ENCODE data around the gene SUPT3H.

Gene SUPT3H

DNA sequence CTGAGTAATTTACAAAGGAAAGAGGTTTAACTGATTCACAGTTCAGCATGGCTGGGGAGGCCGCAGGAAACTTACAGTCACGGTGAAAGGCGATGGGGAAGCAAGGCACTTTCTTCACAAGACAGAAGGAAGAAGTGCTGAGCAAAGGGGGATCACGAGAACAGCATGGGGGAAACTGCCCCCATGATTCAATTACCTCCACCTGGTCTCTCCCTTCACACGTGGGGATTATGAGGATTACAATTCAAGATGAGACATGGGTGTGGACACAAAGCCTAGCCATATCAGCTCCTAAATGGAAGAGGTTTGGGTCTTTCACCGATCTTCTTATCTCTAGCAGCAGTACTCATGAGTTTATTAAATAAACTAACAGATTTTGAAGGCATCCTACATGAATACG lies 202.5 kb downstream of the SUPT3H start:
- DNase-seq (ENCODE audit: insufficient read length, low spot score) = no peak
- TF ChIP-seq TAF1 (IDR thresholded peaks at IDR 0.05; ENCODE audit: low read depth, low read length) = no peak
- TF ChIP-seq PAX5 (IDR thresholded peaks at IDR 0.05; ENCODE audit: insufficient read depth, low read length, severe bottlenecking) = no peak
- TF ChIP-seq POLR2A (IDR thresholded peaks at IDR 0.05; ENCODE audit: low read depth, low read length) = no peak
- TF ChIP-seq POLR2AphosphoS5 (IDR thresholded peaks at IDR 0.05; ENCODE audit: low read depth, low read length) = no peak
- no peak for TF ChIP-seq POU2F2 (IDR thresholded peaks at IDR 0.05; ENCODE audit: low read depth, low read length)
- TF ChIP-seq SPI1 (IDR thresholded peaks at IDR 0.05; ENCODE audit: low read depth, low read length) = no peak
- no peak for FAIRE-seq

DNA sequence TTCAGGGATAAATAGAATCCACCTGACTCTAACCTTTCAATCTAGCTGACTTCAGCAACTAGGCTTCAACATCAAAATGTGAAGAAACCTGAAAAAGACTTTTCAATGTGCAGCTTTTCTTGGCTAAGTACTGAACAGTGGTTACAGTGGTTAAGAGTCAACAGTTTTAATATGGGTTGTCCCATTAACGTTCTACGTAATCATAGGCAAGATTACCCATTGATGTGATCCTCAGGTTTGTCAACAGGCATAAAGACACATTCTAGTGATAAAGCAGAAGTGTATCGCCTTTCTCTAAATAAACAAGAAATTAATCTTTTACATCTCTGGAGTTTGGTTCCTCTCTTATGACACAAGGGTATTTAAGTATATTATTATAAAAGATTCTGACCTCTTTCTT lies 203.7 kb downstream of the SUPT3H start:
- DNase-seq (ENCODE audit: insufficient read length, low spot score) = no peak
- no peak for FAIRE-seq

DNA sequence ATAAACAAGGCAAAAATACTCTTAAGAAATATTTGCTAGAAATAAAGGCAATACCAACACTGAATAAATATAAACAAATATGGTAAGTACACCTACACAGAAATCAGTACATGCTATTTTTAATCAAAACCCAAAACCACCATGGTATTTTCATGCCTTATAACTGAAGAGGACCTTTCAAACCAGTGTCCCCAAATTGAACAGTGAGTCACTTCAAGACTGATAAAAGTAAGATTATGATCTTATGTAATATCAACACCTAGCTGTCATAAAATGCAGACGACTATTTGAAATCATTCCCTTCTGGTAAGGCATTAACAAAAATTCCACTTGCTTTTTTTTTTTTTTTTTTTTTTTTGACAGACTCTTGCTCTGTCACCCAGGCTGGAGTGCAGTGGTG lies 206.4 kb downstream of the SUPT3H start:
- DNase-seq (ENCODE audit: insufficient read length, low spot score) = no peak
- no peak for FAIRE-seq
- TF ChIP-seq POLR2A (IDR thresholded peaks at IDR 0.05; ENCODE audit: low read depth, low read length) = no peak
- no peak for TF ChIP-seq POU2F2 (IDR thresholded peaks at IDR 0.05; ENCODE audit: low read depth, low read length)
- no peak for TF ChIP-seq SPI1 (IDR thresholded peaks at IDR 0.05; ENCODE audit: low read depth, low read length)

More for the DNA sequence above, 203.7 kb downstream of the SUPT3H start:
- no peak for TF ChIP-seq POLR2AphosphoS5 (IDR thresholded peaks at IDR 0.05; ENCODE audit: low read depth, low read length)
- no peak for TF ChIP-seq POU2F2 (IDR thresholded peaks at IDR 0.05; ENCODE audit: low read depth, low read length)
- TF ChIP-seq PAX5 (IDR thresholded peaks at IDR 0.05; ENCODE audit: insufficient read depth, low read length, severe bottlenecking) = no peak
- no peak for TF ChIP-seq POLR2A (IDR thresholded peaks at IDR 0.05; ENCODE audit: low read depth, low read length)
- TF ChIP-seq SPI1 (IDR thresholded peaks at IDR 0.05; ENCODE audit: low read depth, low read length) = no peak
- no peak for TF ChIP-seq TAF1 (IDR thresholded peaks at IDR 0.05; ENCODE audit: low read depth, low read length)

DNA sequence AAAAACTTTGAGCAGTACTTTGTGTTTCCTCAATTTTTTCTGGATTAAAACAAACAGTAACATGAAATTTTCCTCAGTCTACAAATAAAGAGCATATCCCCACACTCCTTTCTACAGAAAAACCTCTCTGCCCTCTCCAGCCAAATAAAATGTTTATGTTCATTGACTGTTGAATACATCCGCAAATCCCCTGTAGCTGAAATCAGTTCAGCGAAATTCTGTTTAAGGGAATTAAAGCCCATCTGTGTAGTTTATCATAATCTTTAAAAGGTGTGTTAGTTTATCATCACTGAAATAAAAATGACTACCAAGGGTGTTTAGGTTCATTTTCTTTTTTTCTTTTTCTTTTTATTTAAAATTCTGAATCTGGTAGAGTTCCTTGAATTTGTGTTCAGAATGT lies 207.4 kb downstream of the SUPT3H start:
- no peak for FAIRE-seq
- DNase-seq (ENCODE audit: insufficient read length, low spot score) = no peak
- no peak for TF ChIP-seq TAF1 (IDR thresholded peaks at IDR 0.05; ENCODE audit: low read depth, low read length)
- no peak for TF ChIP-seq POLR2AphosphoS5 (IDR thresholded peaks at IDR 0.05; ENCODE audit: low read depth, low read length)
- TF ChIP-seq PAX5 (IDR thresholded peaks at IDR 0.05; ENCODE audit: insufficient read depth, low read length, severe bottlenecking) = no peak

DNA sequence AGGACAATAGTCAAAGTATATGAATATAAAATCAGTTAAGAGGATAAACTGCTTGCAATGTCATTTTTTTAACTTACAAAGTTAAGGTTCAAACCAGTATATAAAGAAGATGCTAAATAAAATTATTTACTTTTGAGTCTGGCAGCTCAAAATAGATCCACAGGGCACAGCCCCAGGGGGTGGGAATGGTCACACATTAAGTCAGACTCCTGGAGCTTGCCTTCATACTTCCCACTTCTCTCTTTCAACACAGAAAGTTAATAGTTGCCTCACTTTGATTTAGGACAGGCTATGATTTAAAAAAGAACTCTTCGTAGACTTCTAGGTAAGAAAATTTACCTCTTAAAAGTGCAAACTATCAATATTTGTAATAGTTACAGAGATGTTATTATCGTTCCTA lies 207.9 kb downstream of the SUPT3H start:
- DNase-seq (ENCODE audit: insufficient read length, low spot score) = no peak
- TF ChIP-seq POU2F2 (IDR thresholded peaks at IDR 0.05; ENCODE audit: low read depth, low read length) (no peak), POLR2AphosphoS5 (IDR thresholded peaks at IDR 0.05; ENCODE audit: low read depth, low read length) (no peak)
- FAIRE-seq = no peak

DNA sequence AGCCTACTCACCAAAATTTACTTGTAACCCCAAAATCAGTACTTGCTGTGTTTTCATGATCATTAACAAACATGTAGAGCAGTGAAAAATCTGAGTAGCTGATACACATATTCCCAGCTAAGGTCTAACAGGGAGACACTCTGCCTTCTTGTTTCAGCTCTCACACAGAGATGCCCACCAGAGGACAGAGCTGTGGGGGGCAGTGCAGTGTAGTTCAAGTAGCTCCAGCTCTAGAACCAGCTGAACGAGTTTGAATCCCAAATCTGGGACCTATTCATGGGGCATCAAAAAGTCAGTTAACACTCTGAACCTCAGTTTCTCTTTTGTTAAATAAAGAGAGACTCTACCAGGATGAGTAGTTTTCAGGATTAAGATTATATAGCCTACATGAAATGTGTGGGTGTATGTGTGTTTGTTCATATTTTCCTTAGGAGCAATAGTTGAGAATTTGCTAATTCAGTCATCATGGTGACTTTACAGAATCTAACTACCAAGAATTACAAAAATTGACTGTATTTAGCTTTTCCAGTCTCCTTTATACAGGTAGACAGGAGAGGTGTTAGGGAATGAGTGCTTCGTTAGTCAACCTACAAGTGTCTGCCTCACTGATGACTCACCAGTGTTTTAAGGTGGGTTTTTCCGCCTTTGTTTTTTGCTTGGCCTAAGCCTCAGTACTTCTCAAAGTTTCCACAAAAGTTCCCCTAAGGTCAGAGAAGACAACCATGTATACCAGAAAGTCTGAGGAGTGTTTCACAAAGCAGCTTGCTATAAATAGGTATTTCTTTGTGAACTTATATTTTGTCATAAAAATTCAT lies 213.6 kb downstream of the SUPT3H start:
- FAIRE-seq (peak; percentile 23), DNase-seq (ENCODE audit: insufficient read length, low spot score) (no peak)

DNA sequence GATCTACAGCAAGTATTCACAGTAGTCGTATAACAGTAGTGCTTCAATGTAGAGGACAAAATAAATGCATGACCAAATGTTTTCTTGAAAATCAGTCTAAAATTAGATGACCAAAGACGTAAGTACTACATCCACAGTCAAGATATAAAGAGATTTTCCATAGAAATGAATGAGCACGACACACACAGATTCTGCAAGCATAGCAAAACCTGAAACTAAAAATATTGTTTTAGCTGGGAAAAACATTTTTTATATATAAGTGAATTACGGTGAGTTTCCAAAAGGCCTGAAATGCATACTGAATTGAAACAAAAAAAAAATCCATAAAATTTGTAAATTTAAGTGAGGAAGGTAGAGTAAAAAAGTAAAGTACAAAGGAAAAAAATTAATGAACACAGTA lies 217.4 kb downstream of the SUPT3H start:
- no peak for FAIRE-seq
- TF ChIP-seq PAX5 (IDR thresholded peaks at IDR 0.05; ENCODE audit: insufficient read depth, low read length, severe bottlenecking) (no peak), POLR2AphosphoS5 (IDR thresholded peaks at IDR 0.05; ENCODE audit: low read depth, low read length) (no peak), TAF1 (IDR thresholded peaks at IDR 0.05; ENCODE audit: low read depth, low read length) (no peak), POU2F2 (IDR thresholded peaks at IDR 0.05; ENCODE audit: low read depth, low read length) (no peak), SPI1 (IDR thresholded peaks at IDR 0.05; ENCODE audit: low read depth, low read length) (no peak), POLR2A (IDR thresholded peaks at IDR 0.05; ENCODE audit: low read depth, low read length) (no peak)
- DNase-seq (ENCODE audit: insufficient read length, low spot score) = no peak

More for the DNA sequence above, 213.6 kb downstream of the SUPT3H start:
- TF ChIP-seq POU2F2 (IDR thresholded peaks at IDR 0.05; ENCODE audit: low read depth, low read length) (no peak), PAX5 (IDR thresholded peaks at IDR 0.05; ENCODE audit: insufficient read depth, low read length, severe bottlenecking) (no peak), SPI1 (IDR thresholded peaks at IDR 0.05; ENCODE audit: low read depth, low read length) (no peak), POLR2A (IDR thresholded peaks at IDR 0.05; ENCODE audit: low read depth, low read length) (no peak), POLR2AphosphoS5 (IDR thresholded peaks at IDR 0.05; ENCODE audit: low read depth, low read length) (no peak), TAF1 (IDR thresholded peaks at IDR 0.05; ENCODE audit: low read depth, low read length) (no peak)

DNA sequence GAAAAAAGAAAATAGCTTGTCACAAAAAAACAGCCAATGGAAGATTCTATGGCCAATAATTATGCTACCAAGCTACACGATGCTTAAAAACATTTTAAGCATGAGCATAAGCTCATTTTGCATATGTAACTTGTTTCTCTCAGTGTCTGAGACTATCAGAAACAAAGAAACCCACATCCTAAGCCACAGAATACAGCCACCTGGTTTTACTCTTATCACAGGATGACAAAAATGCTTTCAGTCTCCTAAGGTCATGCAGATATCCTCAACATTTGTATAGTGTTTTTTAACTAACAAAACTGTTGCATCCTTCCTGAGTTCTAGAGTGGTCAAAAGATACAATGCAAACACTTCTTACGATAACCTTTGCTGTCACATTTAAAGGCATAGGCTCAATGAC lies 221.7 kb downstream of the SUPT3H start:
- FAIRE-seq (peak; percentile 83), DNase-seq (ENCODE audit: insufficient read length, low spot score) (peak; percentile 21)
- TF ChIP-seq POU2F2 (IDR thresholded peaks at IDR 0.05; ENCODE audit: low read depth, low read length) = peak; percentile 66; the same call in 1 of the 2 replicates
- TF ChIP-seq PAX5 (IDR thresholded peaks at IDR 0.05; ENCODE audit: insufficient read depth, low read length, severe bottlenecking) = no peak

DNA sequence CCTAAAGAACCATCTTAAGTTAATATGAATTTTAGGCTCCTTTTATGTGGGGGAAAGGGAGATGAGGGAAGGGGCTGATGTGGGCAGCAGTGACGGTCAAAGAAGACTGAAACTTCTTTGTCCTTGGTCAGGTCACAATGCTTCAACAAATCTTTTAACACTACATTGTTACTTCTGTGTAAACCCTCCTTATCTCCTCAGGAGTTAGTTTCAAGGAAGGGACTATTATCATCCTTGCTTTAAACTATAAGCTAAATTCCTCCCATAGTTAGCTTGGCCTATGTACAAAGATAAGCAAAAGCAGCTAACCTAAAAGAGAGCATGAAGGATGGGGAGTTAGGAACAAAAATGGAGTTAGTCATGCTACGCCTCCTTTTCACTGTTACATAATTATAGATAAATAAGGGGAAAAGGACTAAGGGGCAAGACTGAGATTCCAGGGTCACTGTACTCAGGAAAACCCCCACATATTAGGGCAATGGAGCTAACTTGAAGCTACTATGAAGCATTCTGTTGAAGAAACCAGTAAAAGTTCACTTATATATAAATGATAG lies 222.3 kb downstream of the SUPT3H start:
- no peak for FAIRE-seq
- TF ChIP-seq SPI1 (IDR thresholded peaks at IDR 0.05; ENCODE audit: low read depth, low read length) = no peak
- no peak for TF ChIP-seq POLR2AphosphoS5 (IDR thresholded peaks at IDR 0.05; ENCODE audit: low read depth, low read length)
- TF ChIP-seq TAF1 (IDR thresholded peaks at IDR 0.05; ENCODE audit: low read depth, low read length) = no peak
- no peak for TF ChIP-seq POLR2A (IDR thresholded peaks at IDR 0.05; ENCODE audit: low read depth, low read length)
- TF ChIP-seq POU2F2 (IDR thresholded peaks at IDR 0.05; ENCODE audit: low read depth, low read length) = no peak
- TF ChIP-seq PAX5 (IDR thresholded peaks at IDR 0.05; ENCODE audit: insufficient read depth, low read length, severe bottlenecking) = no peak

DNA sequence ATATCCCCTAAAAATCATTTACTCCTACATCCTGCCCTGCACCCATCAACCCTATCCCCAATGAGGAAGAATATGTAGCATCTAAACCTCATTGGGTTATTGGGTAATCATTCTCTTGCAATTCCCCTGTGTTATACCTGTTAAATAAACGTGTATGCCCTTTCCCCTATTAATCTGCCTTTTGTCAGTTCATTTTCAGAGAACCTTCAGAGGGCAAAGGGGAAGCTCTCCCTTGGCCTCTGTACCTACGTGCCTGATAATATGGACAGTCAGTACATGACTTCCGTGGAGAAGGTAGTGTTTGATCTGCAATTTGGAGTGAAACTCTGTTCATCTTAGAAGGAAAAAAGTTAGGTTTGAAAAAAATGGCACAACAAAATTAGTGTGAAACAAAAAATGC lies 223.1 kb downstream of the SUPT3H start:
- DNase-seq (ENCODE audit: insufficient read length, low spot score) (no peak), FAIRE-seq (no peak)
- TF ChIP-seq POU2F2 (IDR thresholded peaks at IDR 0.05; ENCODE audit: low read depth, low read length) (no peak), POLR2AphosphoS5 (IDR thresholded peaks at IDR 0.05; ENCODE audit: low read depth, low read length) (no peak), PAX5 (IDR thresholded peaks at IDR 0.05; ENCODE audit: insufficient read depth, low read length, severe bottlenecking) (no peak), POLR2A (IDR thresholded peaks at IDR 0.05; ENCODE audit: low read depth, low read length) (no peak), TAF1 (IDR thresholded peaks at IDR 0.05; ENCODE audit: low read depth, low read length) (no peak), SPI1 (IDR thresholded peaks at IDR 0.05; ENCODE audit: low read depth, low read length) (no peak)

More for the DNA sequence above, 222.3 kb downstream of the SUPT3H start:
- no peak for DNase-seq (ENCODE audit: insufficient read length, low spot score)
